Keratinocyte (primary cell): ENCODE results near the gene SIM1. TPM values are rescaled to one million over a fixed set of nuclear protein-coding genes. Genes with fewer than 3 reads are reported as not detected.

Experiments
- DNase-seq: peaks from one replicate; pipeline ENCODE4 v3.0.0-alpha.2; 2011; ENCODE audit warnings: low read depth, missing footprints, low spot score
- FAIRE-seq: peaks from 2 replicates; lab custom pipeline; 2011; peaks lifted over from hg19 to GRCh38; lab: Jason Lieb, UNC
- H2AFZ ChIP-seq: 2 replicates; pipeline ENCODE4 v1.6.0; 2012; ENCODE audit warnings: low read length, control low read depth, inconsistent platforms; ENCODE audit not compliant: control insufficient read depth
- H3K27ac ChIP-seq: 2 replicates; pipeline ENCODE4 v1.5.1; 2011; ENCODE audit warnings: low read length; ENCODE audit not compliant: control insufficient read depth, insufficient read depth
- H3K27me3 ChIP-seq: 3 replicates; pipeline ENCODE4 v1.6.0; 2011; ENCODE audit warnings: low read length; ENCODE audit not compliant: control insufficient read depth, insufficient read depth; ENCODE audit errors: extremely low read depth
- H3K36me3 ChIP-seq, 2 experiments: 2 replicates in 1 of 2; 3 replicates in 1 of 2; pipeline ENCODE4 v1.5.1; 2011; ENCODE audit warnings: low read length in 2 of 2, mild to moderate bottlenecking in 1 of 2; ENCODE audit not compliant: control insufficient read depth in 2 of 2, insufficient read depth in 2 of 2; ENCODE audit errors: extremely low read depth in 1 of 2
- H3K4me1 ChIP-seq: 3 replicates; pipeline ENCODE4 v1.5.1; 2011; ENCODE audit warnings: low read length; ENCODE audit not compliant: control insufficient read depth, insufficient read depth; ENCODE audit errors: extremely low read depth
- H3K4me2 ChIP-seq: 3 replicates; pipeline ENCODE4 v1.6.0; 2011; ENCODE audit warnings: low read depth, low read length; ENCODE audit not compliant: control insufficient read depth, insufficient read depth; ENCODE audit errors: extremely low read depth
- H3K4me3 ChIP-seq, 3 experiments: fragments of 200-600 bp in 1 of 3; sonication (generic) in 1 of 3; 2 replicates in 2 of 3; 3 replicates in 1 of 3; pipeline ENCODE4 v1.5.1; 2011 to 2016; ENCODE audit warnings: low read length in 3 of 3, mild to moderate bottlenecking in 3 of 3, control low read depth in 2 of 3, inconsistent platforms in 1 of 3, low read depth in 1 of 3, mixed read lengths in 1 of 3, mixed run types in 1 of 3, moderate library complexity in 1 of 3; ENCODE audit not compliant: control insufficient read depth in 2 of 3, insufficient read depth in 2 of 3; ENCODE audit errors: extremely low read depth in 1 of 3
- H3K79me2 ChIP-seq: 2 replicates; pipeline ENCODE4 v1.6.0; 2012; ENCODE audit warnings: low read length; ENCODE audit not compliant: control insufficient read depth, insufficient read depth
- H3K9ac ChIP-seq: 3 replicates; pipeline ENCODE4 v1.6.0; 2011; ENCODE audit warnings: low read length; ENCODE audit not compliant: control insufficient read depth, insufficient read depth; ENCODE audit errors: extremely low read depth
- H3K9me1 ChIP-seq: 3 replicates; pipeline ENCODE4 v1.6.0; 2011; ENCODE audit warnings: low read length; ENCODE audit not compliant: control insufficient read depth, insufficient read depth; ENCODE audit errors: extremely low read depth
- H3K9me3 ChIP-seq: 2 replicates; pipeline ENCODE4 v1.5.1; 2012; ENCODE audit warnings: low read depth, low read length; ENCODE audit not compliant: control insufficient read depth
- H4K20me1 ChIP-seq: 3 replicates; pipeline ENCODE4 v1.6.0; 2011; ENCODE audit warnings: low read length; ENCODE audit not compliant: control insufficient read depth, insufficient read depth; ENCODE audit errors: extremely low read depth
- CTCF ChIP-seq, 3 experiments: IDR thresholded peaks in 1 of 3; conservative IDR thresholded peaks in 1 of 3; optimal IDR thresholded peaks in 1 of 3; 2 replicates in 2 of 3; 3 replicates in 1 of 3; pipeline versions ENCODE3 to v1.5.1; 2011; ENCODE audit warnings: low read length in 3 of 3, mild to moderate bottlenecking in 3 of 3, moderate library complexity in 2 of 3, control low read depth in 1 of 3, inconsistent platforms in 1 of 3; ENCODE audit not compliant: insufficient read depth in 2 of 3; ENCODE audit errors: extremely low read depth in 1 of 3
- EZH2 ChIP-seq: IDR thresholded peaks from one replicate; pipeline ENCODE4 v1.6.1; 2012; ENCODE audit warnings: inconsistent platforms, mild to moderate bottlenecking, low read length, moderate library complexity
- dilution Hi-C: fragments of 300-500 bp; cut with MboI; formaldehyde crosslinking; loops from one replicate; pipeline ENCODE4 v1.7.0; 2020; ENCODE audit warnings: low sequenced_read_pairs; ENCODE audit not compliant: extremely low pct_ligation_motif_present
- polyA plus RNA-seq, 5 experiments: library from polyadenylated mRNA; depleted of rRNA in 3 of 5; stranded (reverse) in 3 of 5; stranded (forward) in 1 of 5; unstranded in 1 of 5; fragments of >200 nt; gene quantifications; 1 replicate in 1 of 5; 2 replicates in 3 of 5; 3 replicates in 1 of 5; pipeline versions ENCODE4 v1.2.1 to v1.2.3, GENCODE V29; 2011 to 2012; ENCODE audit warnings: missing spikeins in 2 of 5, low read depth in 1 of 5, low replicate concordance in 1 of 5

Gene SIM1
- polyA plus RNA-seq, 1 donor (not counting 4 experiments of a cell fraction or from before 2014, with no cell fraction given): not detected

GRCh38 chr6:100388868-100389519, 75.7 kb downstream of the SIM1 start:
- dilution Hi-C loops: no loop called here

DNA sequence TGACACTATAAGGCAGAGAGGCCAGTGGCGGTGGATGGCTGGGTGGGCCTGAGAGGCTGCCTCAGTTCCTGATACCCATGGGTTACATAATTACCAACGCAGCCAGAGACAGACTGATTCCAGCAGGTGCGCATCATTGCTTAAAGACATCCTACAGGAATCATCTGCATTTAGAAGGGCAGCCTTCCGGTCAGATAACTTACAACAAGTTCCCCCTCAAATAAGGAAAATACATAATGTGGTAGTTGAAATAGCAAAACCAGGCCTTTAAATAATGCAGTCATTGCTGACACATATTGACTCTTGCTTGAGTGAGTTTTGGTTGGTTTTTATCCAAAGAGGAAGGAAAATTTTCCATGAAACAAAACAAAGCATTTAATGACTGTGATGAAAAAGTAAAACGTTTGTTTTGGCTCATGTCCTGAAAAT, 81.9 kb downstream of the SIM1 start:
- no peak for FAIRE-seq
- Histone ChIP-seq H3K4me2 (no peak overlapping the region), H3K27ac (no peak overlapping the region), H3K4me3 (no peak overlapping the region), H3K9me3 (no peaks in the 10 kb centered on the region), H4K20me1 (no peaks in the 10 kb centered on the region), H3K4me1 (peaks cover 14% of the 10 kb centered on the region), H3K79me2 (no peaks in the 10 kb centered on the region), H2AFZ (no peak overlapping the region), H3K9ac (no peak overlapping the region), H3K9me1 (no peaks in the 10 kb centered on the region), H3K27me3 (no peaks in the 10 kb centered on the region), H3K36me3 (no peaks in the 10 kb centered on the region)
- no peak for DNase-seq
- TF ChIP-seq CTCF (optimal IDR thresholded peaks at IDR 0.05 in 1 of 3, IDR thresholded peaks at IDR 0.05 in 1 of 3, conservative IDR thresholded peaks at IDR 0.05 in 1 of 3; ENCODE audit: extremely low read depth in 1 of 3, insufficient read depth in 2 of 3, low read length in 3 of 3) (no peak), EZH2 (no peak)
- dilution Hi-C loops: no loop called here

More at GRCh38 chr6:100388868-100389519, 75.7 kb downstream of the SIM1 start:
- H3K27ac ChIP-seq: no peak overlapping the region
- H2AFZ ChIP-seq: no peak overlapping the region
- H3K36me3 ChIP-seq: no peaks in the 10 kb centered on the region
- H3K9me1 ChIP-seq: no peaks in the 10 kb centered on the region
- H4K20me1 ChIP-seq: no peaks in the 10 kb centered on the region
- H3K27me3 ChIP-seq: no peaks in the 10 kb centered on the region
- no peak overlapping the region for H3K9ac ChIP-seq
- no peak overlapping the region for H3K4me3 ChIP-seq
- no peak for TF ChIP-seq EZH2
- no peak for TF ChIP-seq CTCF (optimal IDR thresholded peaks at IDR 0.05 in 1 of 3, IDR thresholded peaks at IDR 0.05 in 1 of 3, conservative IDR thresholded peaks at IDR 0.05 in 1 of 3; ENCODE audit: extremely low read depth in 1 of 3, insufficient read depth in 2 of 3, low read length in 3 of 3)
- FAIRE-seq (no peak), DNase-seq (no peak)
- H3K4me2 ChIP-seq: no peak overlapping the region
- no peaks in the 10 kb centered on the region for H3K79me2 ChIP-seq
- H3K4me1 ChIP-seq: no peaks in the 10 kb centered on the region
- no peaks in the 10 kb centered on the region for H3K9me3 ChIP-seq
